ENCODE results near the gene MLYCD. TPM values are rescaled to one million over a fixed set of nuclear protein-coding genes. Genes with fewer than 3 reads are reported as not detected.

The MLYCD gene
- total RNA-seq, 1 donor, result 5.1 TPM

GRCh38 chr16:83895243-83895642 is 3.7 kb upstream of the MLYCD start:
- Histone ChIP-seq H3K4me2 (ENCODE audit: insufficient read depth, low read length) (no peak overlapping the region), H3K9me3 (ENCODE audit: low read depth, low read length) (peaks cover 9% of the 10 kb centered on the region), H3K36me3 (ENCODE audit: insufficient read depth, low read length) (no peaks in the 10 kb centered on the region), H3K27me3 (ENCODE audit: insufficient read depth, low read length) (peaks cover 3% of the 10 kb centered on the region), H2AFZ (ENCODE audit: low read length) (no peak overlapping the region), H3K4me1 (ENCODE audit: insufficient read depth, low read length) (peaks cover 12% of the 10 kb centered on the region), H3K79me2 (ENCODE audit: insufficient read depth, low read length) (peaks cover 9% of the 10 kb centered on the region), H3K27ac (ENCODE audit: low read depth, low read length) (no peak overlapping the region), H3K4me3 (ENCODE audit: insufficient read depth, low read length) (no peak overlapping the region), H4K20me1 (ENCODE audit: insufficient read depth, low read length) (no peaks in the 10 kb centered on the region)
- TF ChIP-seq CTCF (IDR thresholded peaks at IDR 0.05; ENCODE audit: extremely low read depth, low read depth, low read length), result no peak
- no peak for DNase-seq (ENCODE audit: insufficient read length, low spot score, missing footprints)

DNA sequence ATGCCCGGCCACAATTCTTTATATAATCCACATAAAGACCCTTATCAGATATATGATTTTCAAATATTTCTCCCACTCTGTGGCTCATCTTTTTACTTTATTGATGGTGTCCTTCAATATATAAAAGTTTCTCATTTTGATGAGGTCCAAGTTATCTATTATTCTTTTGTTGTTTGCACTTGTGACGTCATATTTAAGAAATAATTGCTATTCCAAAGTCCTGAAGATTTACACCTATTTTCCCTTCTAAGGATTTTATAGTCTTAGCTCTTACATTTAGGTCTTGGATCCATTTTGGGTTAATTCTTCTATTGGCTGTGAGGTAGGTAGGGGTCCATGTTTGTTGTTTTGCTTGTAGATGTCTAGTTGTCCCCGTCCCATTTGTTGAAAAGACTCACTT is 3.0 kb upstream of the MLYCD start:
- H2AFZ ChIP-seq (ENCODE audit: low read length), result no peak overlapping the region
- no peak overlapping the region for H3K4me2 ChIP-seq (ENCODE audit: insufficient read depth, low read length)
- peaks cover 4% of the 10 kb centered on the region for H3K9me3 ChIP-seq (ENCODE audit: low read depth, low read length)
- H4K20me1 ChIP-seq (ENCODE audit: insufficient read depth, low read length), result peaks cover 3% of the 10 kb centered on the region
- H3K4me3 ChIP-seq (ENCODE audit: insufficient read depth, low read length), result no peak overlapping the region
- TF ChIP-seq CTCF (IDR thresholded peaks at IDR 0.05; ENCODE audit: extremely low read depth, low read depth, low read length), result no peak
- peaks cover 9% of the 10 kb centered on the region for H3K79me2 ChIP-seq (ENCODE audit: insufficient read depth, low read length)
- H3K4me1 ChIP-seq (ENCODE audit: insufficient read depth, low read length), result peaks cover 16% of the 10 kb centered on the region
- no peak overlapping the region for H3K27ac ChIP-seq (ENCODE audit: low read depth, low read length)
- no peaks in the 10 kb centered on the region for H3K36me3 ChIP-seq (ENCODE audit: insufficient read depth, low read length)
- H3K27me3 ChIP-seq (ENCODE audit: insufficient read depth, low read length), result no peaks in the 10 kb centered on the region
- DNase-seq (ENCODE audit: insufficient read length, low spot score, missing footprints), result no peak

- Histone ChIP-seq H3K36me3 (ENCODE audit: insufficient read depth, low read length) (no peaks in the 10 kb centered on the region), H3K4me1 (ENCODE audit: insufficient read depth, low read length) (peaks cover 24% of the 10 kb centered on the region), H3K27ac (ENCODE audit: low read depth, low read length) (peak overlapping the region; percentile 47), H4K20me1 (ENCODE audit: insufficient read depth, low read length) (peaks cover 20% of the 10 kb centered on the region), H3K9me3 (ENCODE audit: low read depth, low read length) (no peaks in the 10 kb centered on the region), H3K4me2 (ENCODE audit: insufficient read depth, low read length) (peak overlapping the region; percentile 80), H3K79me2 (ENCODE audit: insufficient read depth, low read length) (peaks cover 30% of the 10 kb centered on the region), H3K27me3 (ENCODE audit: insufficient read depth, low read length) (no peaks in the 10 kb centered on the region), H2AFZ (ENCODE audit: low read length) (peak overlapping the region; percentile 40), H3K4me3 (ENCODE audit: insufficient read depth, low read length) (peak overlapping the region; percentile 83)
- DNase-seq (ENCODE audit: insufficient read length, low spot score, missing footprints), result peak; percentile 92
- TF ChIP-seq CTCF (IDR thresholded peaks at IDR 0.05; ENCODE audit: extremely low read depth, low read depth, low read length), result no peak
These were observed 470 bp downstream of the MLYCD start for GRCh38 chr16:83899272-83899897.

DNA sequence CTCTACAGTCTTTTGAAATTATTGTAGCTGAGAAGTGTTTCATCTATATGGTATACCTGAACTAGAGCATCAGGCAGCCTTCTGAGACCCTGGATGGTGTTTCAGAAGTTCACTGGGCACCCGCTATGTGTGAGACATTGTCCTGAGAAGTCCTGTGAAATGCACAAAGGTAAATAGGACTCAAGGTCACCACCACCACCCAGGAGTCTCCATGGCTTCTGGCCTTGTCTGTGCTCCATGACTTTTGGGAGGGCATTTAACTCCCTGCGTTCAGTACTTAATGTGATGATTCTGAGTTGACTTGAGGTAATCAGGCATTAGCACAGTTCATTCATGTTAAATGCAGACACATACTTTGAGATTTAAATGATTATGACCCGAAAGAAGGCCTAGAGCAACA is 1.1 kb downstream of the MLYCD start:
- no peak for TF ChIP-seq CTCF (IDR thresholded peaks at IDR 0.05; ENCODE audit: extremely low read depth, low read depth, low read length)
- H3K79me2 ChIP-seq (ENCODE audit: insufficient read depth, low read length), result peaks cover 34% of the 10 kb centered on the region
- peak overlapping the region; percentile 40 for H2AFZ ChIP-seq (ENCODE audit: low read length)
- H3K36me3 ChIP-seq (ENCODE audit: insufficient read depth, low read length), result no peaks in the 10 kb centered on the region
- H4K20me1 ChIP-seq (ENCODE audit: insufficient read depth, low read length), result peaks cover 24% of the 10 kb centered on the region
- H3K27ac ChIP-seq (ENCODE audit: low read depth, low read length), result peak overlapping the region; percentile 47
- peak overlapping the region; percentile 80 for H3K4me2 ChIP-seq (ENCODE audit: insufficient read depth, low read length)
- no peaks in the 10 kb centered on the region for H3K9me3 ChIP-seq (ENCODE audit: low read depth, low read length)
- H3K27me3 ChIP-seq (ENCODE audit: insufficient read depth, low read length), result no peaks in the 10 kb centered on the region
- H3K4me1 ChIP-seq (ENCODE audit: insufficient read depth, low read length), result peaks cover 24% of the 10 kb centered on the region
- H3K4me3 ChIP-seq (ENCODE audit: insufficient read depth, low read length), result peak overlapping the region; percentile 83
- DNase-seq (ENCODE audit: insufficient read length, low spot score, missing footprints), result no peak
